A549 (cell line): ENCODE data around the gene GOLGA3. TPM values are rescaled to one million over a fixed set of nuclear protein-coding genes. Genes with fewer than 3 reads are reported as not detected.
A peak's percentile ranks its signal among the peaks of the same experiment; 100 is the strongest.
"Not testable (repeated sequence)": the region's sequence is repeated elsewhere in the genome, so short reads cannot be mapped to it uniquely, and the experiment has no call there.

Experiments used
- ATAC-seq, 2 experiments: fragments of 200-7000 bp in 1 of 2; fragments of >200 bp in 1 of 2; cut with Nextera tagmentation in 1 of 2; cut with Tn5 transposase in 1 of 2; 3 replicates each; pipeline versions ENCODE4 v1.8.0 to v1.9.1; 2018 to 2020; ENCODE audit warnings: mild to moderate bottlenecking in 1 of 2, moderate library complexity in 1 of 2
- CTCF ChIA-PET: fragments of 300-600 bp; sonication (Branson Sonifier 250); formaldehyde crosslinking; extraction: SDS; loops from one replicate; lab custom pipeline; 2021; ENCODE audit warnings: antibody characterized with exemption, inconsistent platforms; lab: Yijun Ruan, JAX
- POLR2A ChIA-PET: fragments of 350-600 bp; formaldehyde crosslinking; extraction: SDS; loops from one replicate; lab custom pipeline; 2021; ENCODE audit warnings: antibody characterized with exemption, inconsistent platforms; lab: Yijun Ruan, JAX
- DNase-seq, 2 experiments: peaks; one replicate each; pipeline versions ENCODE4 v3.0.0 to v3.0.0-alpha.2; 2011 to 2016; ENCODE audit warnings: low read depth in 1 of 2, low spot score in 1 of 2
- FAIRE-seq: peaks from 2 replicates; lab custom pipeline; 2011; peaks lifted over from hg19 to GRCh38; lab: Jason Lieb, UNC
- H3K27ac ChIP-seq, 2 experiments: fragments of >200 bp; sonication (Bioruptor Twin); formaldehyde crosslinking; 3 replicates each; pipeline ENCODE4 v1.5.1; 2016 to 2017
- H3K4me1 ChIP-seq: fragments of >200 bp; sonication (Bioruptor Twin); formaldehyde crosslinking; 3 replicates; pipeline ENCODE4 v1.6.1; 2016
- H3K4me2 ChIP-seq: fragments of >200 bp; sonication (Bioruptor Twin); formaldehyde crosslinking; 3 replicates; pipeline ENCODE4 v1.6.1; 2016
- H3K4me3 ChIP-seq: fragments of >200 bp; sonication (Bioruptor Twin); formaldehyde crosslinking; 3 replicates; pipeline ENCODE4 v1.5.1; 2016
- H3K9me3 ChIP-seq: fragments of >200 bp; sonication (Bioruptor Twin); formaldehyde crosslinking; 3 replicates; pipeline ENCODE4 v1.6.1; 2016
- BCL3 ChIP-seq: fragments of >200 bp; sonication (Bioruptor Twin); formaldehyde crosslinking; IDR thresholded peaks from 3 replicates; pipeline ENCODE4 v1.6.1; 2016
- CEBPB ChIP-seq, 2 experiments: fragments of >200 bp in 1 of 2; sonication (Bioruptor Twin) in 1 of 2; formaldehyde crosslinking in 1 of 2; IDR thresholded peaks; 2 replicates each; pipeline ENCODE4 v1.6.1; 2012 to 2016
- CHD4 ChIP-seq: fragments of 200-600 bp; sonication (generic); IDR thresholded peaks from 2 replicates; pipeline ENCODE4 v1.6.1; 2016; ENCODE audit warnings: antibody characterized with exemption, mild to moderate bottlenecking, borderline replicate concordance
- EHF ChIP-seq: fragments of 250-450 bp; sonication (Bioruptor Pico); IDR thresholded peaks from 2 replicates; pipeline ENCODE4 v1.5.0; 2020; ENCODE audit warnings: mild to moderate bottlenecking
- ELK1 ChIP-seq: fragments of 150-350 bp; IDR thresholded peaks from 2 replicates; pipeline ENCODE4 v1.6.1; 2014; ENCODE audit warnings: low read depth, mild to moderate bottlenecking, low read length
- GATA3 ChIP-seq: IDR thresholded peaks from 2 replicates; pipeline ENCODE4 v1.6.1; 2012; ENCODE audit warnings: borderline replicate concordance
- HDAC2 ChIP-seq: fragments of 200-600 bp; sonication (generic); IDR thresholded peaks from 2 replicates; pipeline ENCODE4 v1.6.1; 2016
- HEYL ChIP-seq: fragments of 250-450 bp; sonication (Bioruptor Pico); IDR thresholded peaks from 2 replicates; pipeline ENCODE4 v1.8.0; 2021; ENCODE audit warnings: mild to moderate bottlenecking, moderate library complexity
- HOXA7 ChIP-seq: fragments of 250-450 bp; sonication (Bioruptor Pico); IDR thresholded peaks from 2 replicates; pipeline ENCODE4 v1.5.0; 2020; ENCODE audit warnings: mild to moderate bottlenecking, moderate library complexity
- JUNB ChIP-seq: fragments of >200 bp; sonication (Bioruptor Twin); formaldehyde crosslinking; IDR thresholded peaks from 2 replicates; pipeline ENCODE4 v1.6.1; 2016
- KDM5A ChIP-seq: fragments of 200-600 bp; sonication (generic); IDR thresholded peaks from 2 replicates; pipeline ENCODE4 v1.6.1; 2016; ENCODE audit warnings: antibody characterized with exemption, mild to moderate bottlenecking
- NFE2L2 ChIP-seq: fragments of 150-350 bp; conservative IDR thresholded peaks from 2 replicates; pipeline ENCODE4 v1.6.1; 2014; ENCODE audit warnings: low read length
- RARB ChIP-seq: fragments of 250-450 bp; sonication (Bioruptor Pico); IDR thresholded peaks from 2 replicates; pipeline ENCODE4 v1.8.0; 2021; ENCODE audit warnings: mild to moderate bottlenecking, moderate library complexity
- SREBF2 ChIP-seq: fragments of 450-650 bp; IDR thresholded peaks from 2 replicates; pipeline ENCODE4 v1.6.1; 2014; ENCODE audit warnings: mild to moderate bottlenecking, moderate library complexity
- USF2 ChIP-seq: fragments of 450-650 bp; IDR thresholded peaks from 2 replicates; pipeline ENCODE4 v1.6.1; 2014; ENCODE audit warnings: antibody characterized with exemption
- WGBS: methylation state at CpG from one replicate; pipeline ENCODE4 v1.1.6; 2017; ENCODE audit errors: missing lambda C conversion rate; 5-methylcytosine and 5-hydroxymethylcytosine counted together
- polyA plus RNA-seq, 4 experiments: library from polyadenylated mRNA; depleted of rRNA in 3 of 4; stranded (reverse); fragments of >200 nt; fragmentation: RNase III in 1 of 4; extraction: RNeasy Plus Mini Kit Qiagen cat#74134 plus additional on column Dnase treatment in 1 of 4; gene quantifications; 2 replicates in 3 of 4; 3 replicates in 1 of 4; pipeline ENCODE4 v1.2.3, GENCODE V29; 2011 to 2017

Gene GOLGA3
- polyA plus RNA-seq, 2 of the 4 experiments (the other 2 are of a cell fraction) = 23.0 to 25.5 TPM

- Histone ChIP-seq H3K4me2 (no peak overlapping the region), H3K27ac (no peak overlapping the region), H3K4me3 (no peak overlapping the region), H3K4me1 (no peaks in the 10 kb centered on the region), H3K9me3 (no peaks in the 10 kb centered on the region)
- TF ChIP-seq ELK1 (no peak), GATA3 (no peak), EHF (CRISPR knock-in tag) (no peak), CEBPB (IDR thresholded peaks at IDR 0.05) (no peak), BCL3 (no peak), KDM5A (no peak), RARB (CRISPR knock-in tag) (no peak), USF2 (no peak), HEYL (CRISPR knock-in tag) (no peak), CHD4 (no peak)
- POLR2A ChIA-PET = interaction anchor here (0.5 to 1.1 kb wide), 2 partner anchors 9 to 78 kb away, joined by 3 read pairs; no protein-coding TSS in a partner anchor
- WGBS = 98% methylated on average over 24 of the region's 27 CpGs
- DNase-seq = no peak
- peak; percentile 19 to 46; a peak in 4 of 6 replicates for ATAC-seq
- no peak for FAIRE-seq
- CTCF ChIA-PET = no interaction called here
Measured at GRCh38 chr12:132837693-132838409, 9.2 kb upstream of the GOLGA3 start.

- H3K27ac ChIP-seq = no peak overlapping the region
- no peak overlapping the region for H3K4me2 ChIP-seq
- DNase-seq (no peak), ATAC-seq (peak in 1 of 2 experiments; percentile 13; a peak in 1 of 6 replicates), FAIRE-seq (no peak)
- H3K4me1 ChIP-seq = no peaks in the 10 kb centered on the region
- TF ChIP-seq HOXA7 (CRISPR knock-in tag) (no peak), HDAC2 (no peak), NFE2L2 (no peak), JUNB (no peak), SREBF2 (no peak)
- ChIA-PET CTCF (interaction anchor here (0.6 kb wide), 1 partner anchor 9 kb away, joined by 3 read pairs; no protein-coding TSS in a partner anchor), POLR2A (no interaction called here)
- 81% methylated on average over 5 of the region's 5 CpGs for WGBS
- no peak overlapping the region for H3K4me3 ChIP-seq
- H3K9me3 ChIP-seq = no peaks in the 10 kb centered on the region
Measured at GRCh38 chr12:132836795-132837331, 8.2 kb upstream of the GOLGA3 start.

GRCh38 chr12:132836230-132836629 is 7.6 kb upstream of the GOLGA3 start:
- H3K4me2 ChIP-seq, DNase-seq, ATAC-seq, POLR2A ChIA-PET, H3K9me3 ChIP-seq, H3K4me3 ChIP-seq, H3K4me1 ChIP-seq, H3K27ac ChIP-seq, FAIRE-seq: not testable (repeated sequence)
- 97% methylated on average over 9 of the region's 30 CpGs for WGBS
- CTCF ChIA-PET = interaction anchor here (0.6 kb wide), 1 partner anchor 10 kb away, joined by 3 read pairs; no protein-coding TSS in a partner anchor
